NCI-H2171 treated with DMSO at 0.1 percent for 48 hours (cell line): ENCODE results near the gene SDF2L1.
"Not testable (repeated sequence)": the region's sequence is repeated elsewhere in the genome, so short reads cannot be mapped to it uniquely, and the experiment has no call there.

Source experiments
- DNase-seq: peaks from one replicate; lab custom pipeline; 2025; lab: John Stamatoyannopoulos, UW

The SDF2L1 gene

GRCh38 chr22:21641789-21642583 is at the start of gene SDF2L1:
Gene SDF2L1 (plus strand): TSS chr22:21642302. CDS start chr22:21642337, 35 bp downstream.
- DNase-seq: peak; percentile 98

- no peak for DNase-seq
These were observed 49.7 kb upstream of the SDF2L1 start for GRCh38 chr22:21592422-21592821.

GRCh38 chr22:21593406-21594232 is 48.5 kb upstream of the SDF2L1 start:
- DNase-seq: no peak

- no peak for DNase-seq
These were observed 47.1 kb upstream of the SDF2L1 start for GRCh38 chr22:21594865-21595452.

- not testable (repeated sequence) for DNase-seq
These were observed 45.6 kb upstream of the SDF2L1 start for GRCh38 chr22:21596356-21597135.

GRCh38 chr22:21598302-21598701 is 43.8 kb upstream of the SDF2L1 start:
- no peak for DNase-seq

- DNase-seq: no peak
These were observed 42.8 kb upstream of the SDF2L1 start for GRCh38 chr22:21599053-21599893.

GRCh38 chr22:21602579-21602978 is 39.5 kb upstream of the SDF2L1 start:
- DNase-seq: no peak

GRCh38 chr22:21603973-21604372 is 38.1 kb upstream of the SDF2L1 start:
- no peak for DNase-seq

- no peak for DNase-seq
These were observed 36.1 kb upstream of the SDF2L1 start for GRCh38 chr22:21605887-21606564.

GRCh38 chr22:21606775-21607174 is 35.3 kb upstream of the SDF2L1 start:
- DNase-seq: no peak

GRCh38 chr22:21609556-21610157 is 32.4 kb upstream of the SDF2L1 start:
- not testable (repeated sequence) for DNase-seq

- DNase-seq: no peak
These were observed 30.7 kb upstream of the SDF2L1 start for GRCh38 chr22:21611210-21611977.

- DNase-seq: no peak
These were observed 29.2 kb upstream of the SDF2L1 start for GRCh38 chr22:21612858-21613257.

GRCh38 chr22:21613553-21614233 is 28.4 kb upstream of the SDF2L1 start:
- no peak for DNase-seq

- no peak for DNase-seq
These were observed 26.4 kb upstream of the SDF2L1 start for GRCh38 chr22:21615731-21616130.

- not testable (repeated sequence) for DNase-seq
These were observed 24.8 kb upstream of the SDF2L1 start for GRCh38 chr22:21617337-21617736.

- no peak for DNase-seq
These were observed 21.1 kb upstream of the SDF2L1 start for GRCh38 chr22:21621025-21621424.
